ENCODE measurements around the gene CCDC183. TPM values are rescaled to one million over a fixed set of nuclear protein-coding genes. Genes with fewer than 3 reads are reported as not detected.
A peak's percentile ranks its signal among the peaks of the same experiment; 100 is the strongest.

The CCDC183 gene
- total RNA-seq, 1 experiment from 2014 or later = 1.1 TPM

DNA sequence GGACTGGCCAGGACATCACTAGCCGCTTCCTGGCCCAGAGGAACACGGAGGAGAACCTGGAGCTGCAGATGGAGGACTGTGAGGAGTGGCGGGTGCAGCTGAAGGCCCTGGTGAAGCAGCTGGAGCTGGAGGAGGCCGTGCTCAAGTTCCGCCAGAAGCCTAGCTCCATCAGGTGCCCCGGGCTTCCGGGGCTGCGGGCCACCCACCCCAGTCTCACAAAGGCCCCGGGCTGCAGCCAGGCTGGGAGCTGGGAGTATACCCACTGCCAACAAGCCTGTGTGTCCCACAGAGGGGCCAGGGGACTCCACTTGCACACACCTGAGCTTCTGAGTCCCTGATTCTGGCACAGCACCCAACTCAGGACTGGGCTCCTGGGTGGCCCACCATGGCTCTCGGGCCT lies 9.9 kb downstream of the CCDC183 start:
- Histone ChIP-seq H3K18ac (ENCODE audit: insufficient read length, low read depth, low read length) (no peak overlapping the region), H2BK15ac (ENCODE audit: low read depth, low read length) (no peak overlapping the region), H4K5ac (ENCODE audit: insufficient read length, low read depth, low read length) (no peak overlapping the region), H3K4ac (ENCODE audit: low read depth, low read length) (no peak overlapping the region), H2BK20ac (ENCODE audit: low read depth, low read length, poor library complexity, severe bottlenecking) (no peak overlapping the region), H3K9me3 (ENCODE audit: control insufficient read depth, low read depth, low read length) (no peaks in the 10 kb centered on the region), H2BK12ac (ENCODE audit: insufficient read length, low read depth, low read length) (no peak overlapping the region), H3K56ac (ENCODE audit: insufficient read length, low read depth, low read length) (no peak overlapping the region), H3K4me2 (ENCODE audit: insufficient read depth, insufficient read length, low read length) (no peak overlapping the region), H2BK5ac (ENCODE audit: insufficient read length, low read length) (no peak overlapping the region), H3K27me3 (ENCODE audit: insufficient read depth, low read length) (no peaks in the 10 kb centered on the region; the same call in 1 of the 2 replicates), H4K8ac (replicated peaks; ENCODE audit: insufficient read length, low read depth, low read length) (no peak overlapping the region), H2BK120ac (ENCODE audit: low read depth, low read length, poor library complexity, severe bottlenecking) (no peak overlapping the region), H3T11ph (ENCODE audit: low read length) (no peak overlapping the region), H4K91ac (ENCODE audit: insufficient read length, low read depth, low read length) (no peak overlapping the region), H3K79me2 (ENCODE audit: insufficient read depth, low read length) (peaks cover 9% of the 10 kb centered on the region; the same call in 1 of the 2 replicates), H3K14ac (ENCODE audit: insufficient read depth, low read length) (no peak overlapping the region), H2AK5ac (ENCODE audit: insufficient read length, low read length) (no peak overlapping the region), H3K79me1 (ENCODE audit: insufficient read depth, low read depth, low read length, poor library complexity, severe bottlenecking) (peaks cover 9% of the 10 kb centered on the region), H2AFZ (ENCODE audit: low read length) (no peak overlapping the region), H3K4me1 (ENCODE audit: insufficient read depth, low read length) (no peaks in the 10 kb centered on the region), H4K20me1 (ENCODE audit: control insufficient read depth, insufficient read depth, insufficient read length) (peaks cover 4% of the 10 kb centered on the region), H3K27ac (ENCODE audit: insufficient read length, low read depth, low read length) (no peak overlapping the region), H3K23me2 (ENCODE audit: insufficient read length, low read depth, low read length, poor library complexity, severe bottlenecking) (peaks cover 15% of the 10 kb centered on the region), H3K23ac (ENCODE audit: insufficient read length, low read depth, low read length) (no peak overlapping the region), H3K9ac (ENCODE audit: extremely low read depth, insufficient read length, low read length) (no peak overlapping the region)
- Mint-ChIP-seq H3K4me3 (peak overlapping the region; percentile 80 to 91; a peak in 2 of 5 replicates), H3K4me1 (peaks cover 16 to 29% of the 10 kb centered on the region in 2 experiments), H3K36me3 (ENCODE audit: insufficient read depth in 1 of 3, low read depth in 3 of 3) (peaks cover 21 to 36% (median 31%) of the 10 kb centered on the region in 3 experiments; a peak in 6 of 7 replicates), H3K27ac (no peak overlapping the region), H3K9me3 (no peaks in the 10 kb centered on the region), H3K27me3 (ENCODE audit: low read depth) (peaks cover 20% of the 10 kb centered on the region)
- DNase-seq = no peak
- WGBS (ENCODE audit: extremely low coverage, insufficient read length, low lambda C conversion rate) = no CpG with 5 or more reads among the region's 10 CpGs
- TF ChIP-seq, protein P1, sequence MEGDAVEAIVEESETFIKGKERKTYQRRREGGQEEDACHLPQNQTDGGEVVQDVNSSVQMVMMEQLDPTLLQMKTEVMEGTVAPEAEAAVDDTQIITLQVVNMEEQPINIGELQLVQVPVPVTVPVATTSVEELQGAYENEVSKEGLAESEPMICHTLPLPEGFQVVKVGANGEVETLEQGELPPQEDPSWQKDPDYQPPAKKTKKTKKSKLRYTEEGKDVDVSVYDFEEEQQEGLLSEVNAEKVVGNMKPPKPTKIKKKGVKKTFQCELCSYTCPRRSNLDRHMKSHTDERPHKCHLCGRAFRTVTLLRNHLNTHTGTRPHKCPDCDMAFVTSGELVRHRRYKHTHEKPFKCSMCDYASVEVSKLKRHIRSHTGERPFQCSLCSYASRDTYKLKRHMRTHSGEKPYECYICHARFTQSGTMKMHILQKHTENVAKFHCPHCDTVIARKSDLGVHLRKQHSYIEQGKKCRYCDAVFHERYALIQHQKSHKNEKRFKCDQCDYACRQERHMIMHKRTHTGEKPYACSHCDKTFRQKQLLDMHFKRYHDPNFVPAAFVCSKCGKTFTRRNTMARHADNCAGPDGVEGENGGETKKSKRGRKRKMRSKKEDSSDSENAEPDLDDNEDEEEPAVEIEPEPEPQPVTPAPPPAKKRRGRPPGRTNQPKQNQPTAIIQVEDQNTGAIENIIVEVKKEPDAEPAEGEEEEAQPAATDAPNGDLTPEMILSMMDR (conservative IDR thresholded peaks at IDR 0.05) = no peak
